ENCODE measurements around the gene OLFML2A. TPM values are rescaled to one million over a fixed set of nuclear protein-coding genes. Genes with fewer than 3 reads are reported as not detected.

The OLFML2A gene
- total RNA-seq, 1 experiment from 2014 or later: 6.7 TPM

GRCh38 chr9:124854161-124854560, 77.2 kb downstream of the OLFML2A start:
- TF ChIP-seq MXD4 (CRISPR knock-in tag; IDR thresholded peaks at IDR 0.05; ENCODE audit: borderline replicate concordance) (no peak), RORB (CRISPR knock-in tag; IDR thresholded peaks at IDR 0.05) (no peak), ZNF396 (CRISPR knock-in tag; IDR thresholded peaks at IDR 0.05; ENCODE audit: borderline replicate concordance) (no peak), STAT6 (CRISPR knock-in tag; conservative IDR thresholded peaks at IDR 0.05; ENCODE audit: low read depth) (no peak), EMX1 (CRISPR knock-in tag; IDR thresholded peaks at IDR 0.05) (no peak), ZNF671 (CRISPR knock-in tag; IDR thresholded peaks at IDR 0.05) (no peak), ZNF281 (CRISPR knock-in tag; IDR thresholded peaks at IDR 0.05) (no peak), CREB1 (CRISPR knock-in tag; IDR thresholded peaks at IDR 0.05) (no peak), ZNF121 (CRISPR knock-in tag; IDR thresholded peaks at IDR 0.05) (no peak)
- TF ChIP-seq, protein P1, sequence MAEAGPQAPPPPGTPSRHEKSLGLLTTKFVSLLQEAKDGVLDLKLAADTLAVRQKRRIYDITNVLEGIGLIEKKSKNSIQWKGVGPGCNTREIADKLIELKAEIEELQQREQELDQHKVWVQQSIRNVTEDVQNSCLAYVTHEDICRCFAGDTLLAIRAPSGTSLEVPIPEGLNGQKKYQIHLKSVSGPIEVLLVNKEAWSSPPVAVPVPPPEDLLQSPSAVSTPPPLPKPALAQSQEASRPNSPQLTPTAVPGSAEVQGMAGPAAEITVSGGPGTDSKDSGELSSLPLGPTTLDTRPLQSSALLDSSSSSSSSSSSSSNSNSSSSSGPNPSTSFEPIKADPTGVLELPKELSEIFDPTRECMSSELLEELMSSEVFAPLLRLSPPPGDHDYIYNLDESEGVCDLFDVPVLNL (CRISPR knock-in tag; IDR thresholded peaks at IDR 0.05; ENCODE audit: borderline replicate concordance, low read depth): no peak
- TF ChIP-seq, protein P2, sequence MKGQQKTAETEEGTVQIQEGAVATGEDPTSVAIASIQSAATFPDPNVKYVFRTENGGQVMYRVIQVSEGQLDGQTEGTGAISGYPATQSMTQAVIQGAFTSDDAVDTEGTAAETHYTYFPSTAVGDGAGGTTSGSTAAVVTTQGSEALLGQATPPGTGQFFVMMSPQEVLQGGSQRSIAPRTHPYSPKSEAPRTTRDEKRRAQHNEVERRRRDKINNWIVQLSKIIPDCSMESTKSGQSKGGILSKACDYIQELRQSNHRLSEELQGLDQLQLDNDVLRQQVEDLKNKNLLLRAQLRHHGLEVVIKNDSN (CRISPR knock-in tag; IDR thresholded peaks at IDR 0.05): no peak
- ChIA-PET POLR2A (interaction anchor here (2.0 to 2.2 kb wide), 2 partner anchors 8 to 83 kb away, joined by 9 to 12 read pairs; partner anchors contain the start of genes ARPC5L, NR6A1 and RPL35), CTCF (interaction anchor here (0.6 to 12.9 kb wide), 24 partner anchors 8 to 521 kb away, joined by 3 to 935 read pairs (median 12); partner anchors contain the start of genes ARPC5L, NR6A1, OLFML2A and RPL35)
- ATAC-seq (no peak), DNase-seq (ENCODE audit: low spot score) (no peak)
- no peak overlapping the region for H3K4me3 Mint-ChIP-seq
- no peak overlapping the region for H3K27ac Mint-ChIP-seq
- H3K4me1 Mint-ChIP-seq: peaks cover 9% of the 10 kb centered on the region
- no peaks in the 10 kb centered on the region for H3K9me3 Mint-ChIP-seq
- peaks cover 21% of the 10 kb centered on the region for H3K36me3 Mint-ChIP-seq
- no peaks in the 10 kb centered on the region for H3K27me3 Mint-ChIP-seq (ENCODE audit: low read depth)

DNA sequence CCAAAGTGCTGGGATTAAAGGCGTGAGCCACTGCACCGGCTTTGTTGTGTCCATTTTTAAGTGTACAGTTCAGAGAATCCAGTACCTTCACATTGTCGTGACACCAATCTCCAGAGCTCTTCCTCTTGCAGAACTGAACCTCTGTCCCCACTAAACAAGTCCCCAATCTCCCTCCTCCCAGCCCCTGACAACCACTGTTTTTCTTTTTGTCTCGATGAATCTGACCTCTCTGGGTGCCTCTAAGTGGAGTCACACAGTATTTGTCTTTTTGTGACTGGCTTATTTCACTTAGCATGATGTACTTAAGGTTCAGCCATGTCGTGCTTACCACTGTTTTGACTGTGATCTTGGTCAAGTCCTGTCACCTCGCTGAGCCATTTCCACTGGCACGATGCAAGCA, 77.9 kb downstream of the OLFML2A start:
- POLR2A ChIA-PET: no interaction called here
- Mint-ChIP-seq H3K9me3 (no peaks in the 10 kb centered on the region), H3K27ac (peak overlapping the region; percentile 79), H3K4me1 (peaks cover 15% of the 10 kb centered on the region), H3K36me3 (peaks cover 28% of the 10 kb centered on the region), H3K27me3 (ENCODE audit: low read depth) (no peaks in the 10 kb centered on the region), H3K4me3 (no peak overlapping the region)
- DNase-seq (ENCODE audit: low spot score) (no peak), ATAC-seq (no peak)
- TF ChIP-seq TEAD1 (CRISPR knock-in tag; IDR thresholded peaks at IDR 0.05) (no peak), RELA (CRISPR knock-in tag; IDR thresholded peaks at IDR 0.05; ENCODE audit: borderline replicate concordance) (no peak), JUN (CRISPR knock-in tag; IDR thresholded peaks at IDR 0.05) (no peak), GABPB1 (CRISPR knock-in tag; IDR thresholded peaks at IDR 0.05) (no peak)
- TF ChIP-seq, protein P3, sequence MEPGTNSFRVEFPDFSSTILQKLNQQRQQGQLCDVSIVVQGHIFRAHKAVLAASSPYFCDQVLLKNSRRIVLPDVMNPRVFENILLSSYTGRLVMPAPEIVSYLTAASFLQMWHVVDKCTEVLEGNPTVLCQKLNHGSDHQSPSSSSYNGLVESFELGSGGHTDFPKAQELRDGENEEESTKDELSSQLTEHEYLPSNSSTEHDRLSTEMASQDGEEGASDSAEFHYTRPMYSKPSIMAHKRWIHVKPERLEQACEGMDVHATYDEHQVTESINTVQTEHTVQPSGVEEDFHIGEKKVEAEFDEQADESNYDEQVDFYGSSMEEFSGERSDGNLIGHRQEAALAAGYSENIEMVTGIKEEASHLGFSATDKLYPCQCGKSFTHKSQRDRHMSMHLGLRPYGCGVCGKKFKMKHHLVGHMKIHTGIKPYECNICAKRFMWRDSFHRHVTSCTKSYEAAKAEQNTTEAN (CRISPR knock-in tag; IDR thresholded peaks at IDR 0.05): no peak
- TF ChIP-seq, protein P4, sequence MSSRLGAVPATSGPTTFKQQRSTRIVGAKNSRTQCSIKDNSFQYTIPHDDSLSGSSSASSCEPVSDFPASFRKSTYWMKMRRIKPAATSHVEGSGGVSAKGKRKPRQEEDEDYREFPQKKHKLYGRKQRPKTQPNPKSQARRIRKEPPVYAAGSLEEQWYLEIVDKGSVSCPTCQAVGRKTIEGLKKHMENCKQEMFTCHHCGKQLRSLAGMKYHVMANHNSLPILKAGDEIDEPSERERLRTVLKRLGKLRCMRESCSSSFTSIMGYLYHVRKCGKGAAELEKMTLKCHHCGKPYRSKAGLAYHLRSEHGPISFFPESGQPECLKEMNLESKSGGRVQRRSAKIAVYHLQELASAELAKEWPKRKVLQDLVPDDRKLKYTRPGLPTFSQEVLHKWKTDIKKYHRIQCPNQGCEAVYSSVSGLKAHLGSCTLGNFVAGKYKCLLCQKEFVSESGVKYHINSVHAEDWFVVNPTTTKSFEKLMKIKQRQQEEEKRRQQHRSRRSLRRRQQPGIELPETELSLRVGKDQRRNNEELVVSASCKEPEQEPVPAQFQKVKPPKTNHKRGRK (CRISPR knock-in tag; IDR thresholded peaks at IDR 0.05; ENCODE audit: borderline replicate concordance): no peak
- CTCF ChIA-PET: interaction anchor here (2.0 to 12.9 kb wide), 7 partner anchors 13 to 238 kb away, joined by 4 to 935 read pairs (median 12); partner anchors contain the start of genes NR6A1 and OLFML2A

Measured in WTC11 (cell line).